Brain pericyte (primary cell): Measurements from ENCODE around the gene COL6A3.

Experiments used
- DNase-seq: peaks from one replicate; pipeline ENCODE4 v3.0.0-alpha.2; 2012; ENCODE audit warnings: low read depth, low spot score

COL6A3 gene

DNA sequence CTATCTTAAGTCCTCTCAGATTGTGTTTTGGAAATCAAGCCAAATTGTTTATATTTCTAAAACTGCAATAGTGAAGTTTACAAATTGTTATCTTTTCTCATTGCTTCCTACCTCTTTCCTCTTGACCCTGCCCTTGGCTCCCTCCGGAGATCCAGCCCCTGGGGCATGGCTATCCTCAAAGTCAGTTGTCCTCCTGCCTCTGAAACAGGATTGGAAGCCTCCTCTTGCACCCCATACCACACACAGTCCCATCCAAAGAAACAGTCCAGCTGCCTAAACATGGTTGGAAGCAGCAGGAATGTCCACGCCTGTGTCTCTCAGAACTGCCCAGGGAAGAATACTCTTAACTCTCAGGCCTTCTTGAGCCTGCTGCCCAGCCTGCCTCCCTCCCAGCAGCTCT is 30.1 kb upstream of the COL6A3 start:
- DNase-seq, result no peak

DNA sequence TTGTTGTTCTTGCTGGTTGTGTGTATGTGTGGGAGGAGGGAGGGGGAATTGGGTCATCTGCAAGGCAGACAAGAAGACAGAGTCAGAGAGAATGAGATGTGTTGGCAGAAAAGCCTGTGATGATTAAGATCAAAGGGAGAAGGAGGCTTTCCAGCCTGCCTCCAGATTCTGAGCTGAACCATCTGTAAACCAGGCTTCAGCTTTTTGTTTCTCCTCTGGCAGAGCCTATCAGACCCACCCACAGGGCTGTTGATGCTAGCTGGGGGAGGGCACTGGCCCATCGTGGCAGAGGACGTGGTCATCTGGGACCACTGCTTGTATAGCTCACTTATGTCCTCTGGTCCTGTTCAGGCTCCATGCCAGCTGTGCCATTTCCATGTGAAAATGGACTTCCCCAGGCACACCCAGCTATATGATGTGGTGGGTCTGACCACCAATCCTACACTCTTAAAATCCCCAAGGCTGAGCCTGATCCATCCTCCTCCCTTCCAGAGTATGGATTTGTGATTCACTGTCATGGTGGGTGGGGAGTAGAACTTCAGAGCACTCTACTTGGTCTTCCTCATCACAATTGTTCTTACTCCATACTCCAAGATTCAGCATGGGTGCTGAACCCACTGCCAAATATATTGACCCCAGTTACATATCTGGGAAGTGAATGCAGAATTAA is 27.8 kb upstream of the COL6A3 start:
- DNase-seq, result no peak

DNA sequence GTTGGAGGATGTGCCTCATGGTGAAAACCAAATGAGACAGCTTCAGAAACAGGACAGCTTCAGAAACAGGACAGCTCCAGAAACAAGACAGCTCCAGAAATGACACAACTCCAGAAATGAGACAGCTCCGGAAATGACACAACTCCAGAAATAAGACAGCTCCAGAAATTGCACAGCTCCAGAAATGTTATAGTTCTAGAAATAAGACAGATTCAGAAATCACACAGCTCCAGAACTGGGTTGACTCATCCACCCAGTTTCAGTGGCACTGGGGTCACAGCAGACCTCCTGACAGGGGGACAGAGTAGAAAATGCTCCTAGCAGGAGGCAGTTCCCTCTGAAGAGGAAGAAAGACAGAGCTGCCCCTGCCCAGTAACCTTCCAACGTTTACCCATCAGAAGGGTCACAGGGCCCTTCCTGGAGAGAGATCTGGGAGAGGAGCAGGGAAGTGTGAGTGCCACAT is 26.9 kb upstream of the COL6A3 start:
- no peak for DNase-seq

DNA sequence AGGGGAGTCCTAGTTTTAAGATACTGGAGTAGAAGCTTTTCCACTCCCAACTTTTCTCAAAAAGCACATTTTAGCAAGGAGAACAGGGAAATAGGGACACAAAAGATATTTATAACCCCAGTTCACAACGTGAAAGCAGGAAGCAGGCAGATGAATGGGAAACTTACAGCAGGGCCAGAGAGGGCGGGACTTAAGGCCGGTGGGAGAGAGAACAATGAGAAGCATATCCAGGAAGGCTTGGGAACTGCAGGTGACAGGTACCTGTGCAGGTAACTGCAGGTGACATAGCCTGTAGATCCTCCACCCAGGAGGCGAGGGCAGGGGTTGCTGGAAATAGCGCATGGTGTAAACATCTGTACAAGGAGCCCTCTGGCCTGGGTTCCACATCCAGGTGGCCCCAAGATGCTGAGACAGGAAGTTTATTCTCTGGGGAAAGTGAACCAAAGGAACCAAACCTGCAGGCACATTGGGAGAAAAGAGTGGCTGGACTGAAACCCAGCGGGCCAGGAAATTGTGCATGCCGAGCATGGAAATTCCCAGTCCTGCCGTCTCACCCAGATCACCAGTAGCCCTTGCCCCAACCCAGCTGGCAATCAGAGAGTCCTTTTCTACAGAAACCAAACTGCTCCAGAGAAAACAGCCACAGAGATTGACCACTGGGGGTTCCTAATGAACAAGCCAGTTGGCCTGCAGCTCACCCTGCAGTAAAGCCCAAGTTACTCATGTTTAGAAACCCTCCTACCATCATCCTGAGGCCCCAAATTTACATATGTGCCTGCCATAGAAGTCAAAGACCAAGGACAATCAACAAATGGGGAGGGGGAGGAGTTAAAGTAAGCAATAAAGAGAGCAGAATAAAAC is 24.3 kb upstream of the COL6A3 start:
- DNase-seq, result peak; percentile 34

DNA sequence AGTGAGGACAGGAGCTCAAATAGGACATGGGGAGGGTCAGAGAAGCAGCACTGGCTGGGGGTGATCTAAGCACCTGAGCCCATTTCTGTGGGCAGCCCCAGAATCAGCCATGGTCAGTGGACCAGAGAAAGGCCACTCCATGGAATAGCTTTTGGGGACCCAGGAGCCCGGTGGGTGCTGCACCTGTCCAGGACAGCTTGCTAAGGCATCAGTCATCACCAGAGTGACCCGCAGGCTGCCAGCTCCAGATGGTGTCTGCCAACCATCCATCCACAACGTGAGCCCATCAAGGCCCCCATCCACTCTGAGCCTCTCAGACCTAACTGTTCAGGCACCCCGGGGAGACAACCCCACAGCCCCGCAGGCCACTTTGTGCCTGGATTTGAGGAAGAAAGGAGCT is 23.6 kb upstream of the COL6A3 start:
- DNase-seq, result no peak

DNA sequence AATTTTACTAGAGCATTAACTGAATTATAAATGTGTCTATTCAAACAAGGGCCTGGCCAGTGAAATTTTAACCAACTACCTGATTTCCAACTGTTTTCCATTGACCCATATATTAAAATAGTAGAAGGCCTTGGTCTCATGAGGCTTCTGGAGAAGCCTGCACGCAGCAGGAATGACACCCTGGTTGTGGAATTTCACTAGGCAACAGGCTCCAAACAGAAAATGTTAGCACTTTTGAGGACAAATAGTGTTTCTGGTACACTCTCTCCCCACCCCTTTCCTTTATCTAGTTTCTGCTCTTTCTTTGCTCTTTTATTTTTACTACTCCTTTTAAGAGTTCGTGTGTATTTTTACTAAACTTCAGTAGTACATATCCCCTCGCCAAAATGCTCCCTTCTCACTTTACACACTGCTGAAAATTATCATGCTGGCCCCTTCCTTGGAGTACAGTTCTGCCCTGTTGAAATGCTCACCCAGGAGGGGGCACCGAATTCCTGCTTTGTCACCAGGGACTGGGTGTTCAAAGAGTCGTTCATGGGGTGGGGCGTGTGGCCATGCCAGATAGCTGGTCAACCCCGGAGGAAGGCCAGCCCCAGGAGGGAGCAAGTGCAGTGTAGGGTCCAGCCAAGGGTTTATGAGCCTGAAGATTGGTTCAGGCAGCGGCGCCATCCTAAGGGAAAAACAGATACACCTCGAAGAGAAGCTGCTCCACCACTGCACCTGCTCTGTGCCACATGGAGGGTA is 22.1 kb upstream of the COL6A3 start:
- DNase-seq, result no peak

DNA sequence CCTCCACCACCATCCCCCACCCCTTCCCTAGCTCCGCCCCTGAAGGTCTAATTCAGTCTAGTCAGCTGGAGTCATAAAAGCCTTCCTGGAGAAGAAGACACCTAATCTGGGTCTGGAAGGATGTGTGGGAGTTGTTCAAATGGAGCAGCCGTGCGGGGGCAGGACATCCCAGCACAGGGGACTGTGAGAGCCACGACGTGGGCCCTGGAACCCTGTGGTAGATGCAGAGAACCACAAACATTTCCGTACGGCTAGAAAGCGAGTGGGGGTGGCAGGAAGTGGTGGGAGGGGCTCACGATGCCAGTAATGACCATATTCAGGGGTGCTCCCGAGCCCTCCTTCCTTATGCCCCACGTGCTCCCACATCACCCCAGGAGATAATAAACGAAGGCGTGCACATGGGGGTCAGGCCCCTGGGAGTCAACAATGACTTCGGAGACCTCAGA is 20.9 kb upstream of the COL6A3 start:
- DNase-seq, result no peak

DNA sequence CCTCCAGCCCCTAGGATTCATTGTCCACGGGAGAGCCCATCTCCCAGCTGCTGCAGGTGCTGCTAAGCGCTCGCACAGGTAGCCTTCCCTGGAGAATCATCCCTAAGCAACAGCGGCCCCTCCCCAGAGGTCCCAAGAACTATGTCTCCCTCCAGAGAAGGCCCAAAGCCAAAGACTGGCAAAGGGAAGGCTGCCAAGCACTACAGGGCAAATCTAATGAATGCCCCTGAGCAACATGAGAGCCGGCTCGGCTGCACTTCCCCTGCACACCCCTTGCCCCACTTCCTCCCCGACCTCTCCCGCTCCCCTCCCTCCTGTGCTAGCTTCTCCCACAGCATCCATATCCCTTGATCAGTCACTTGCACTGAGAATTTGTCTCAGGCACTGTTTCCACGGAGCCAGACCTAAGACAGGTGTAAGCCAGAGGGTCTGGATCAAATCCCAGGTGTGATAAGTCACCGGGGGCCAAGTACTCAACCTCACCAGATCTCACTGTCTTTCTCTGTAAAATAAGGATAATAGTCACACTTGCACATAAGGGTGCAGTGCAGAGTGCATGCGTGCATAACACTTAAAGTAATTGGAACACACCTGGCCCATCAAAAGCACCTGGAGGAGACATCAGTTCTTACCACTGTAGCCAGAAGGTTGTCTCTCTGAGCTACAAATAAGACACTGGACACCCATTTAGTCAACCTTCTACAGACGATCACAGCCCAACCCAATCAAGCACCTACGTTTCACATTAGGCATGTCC is 20.1 kb upstream of the COL6A3 start:
- DNase-seq, result no peak

DNA sequence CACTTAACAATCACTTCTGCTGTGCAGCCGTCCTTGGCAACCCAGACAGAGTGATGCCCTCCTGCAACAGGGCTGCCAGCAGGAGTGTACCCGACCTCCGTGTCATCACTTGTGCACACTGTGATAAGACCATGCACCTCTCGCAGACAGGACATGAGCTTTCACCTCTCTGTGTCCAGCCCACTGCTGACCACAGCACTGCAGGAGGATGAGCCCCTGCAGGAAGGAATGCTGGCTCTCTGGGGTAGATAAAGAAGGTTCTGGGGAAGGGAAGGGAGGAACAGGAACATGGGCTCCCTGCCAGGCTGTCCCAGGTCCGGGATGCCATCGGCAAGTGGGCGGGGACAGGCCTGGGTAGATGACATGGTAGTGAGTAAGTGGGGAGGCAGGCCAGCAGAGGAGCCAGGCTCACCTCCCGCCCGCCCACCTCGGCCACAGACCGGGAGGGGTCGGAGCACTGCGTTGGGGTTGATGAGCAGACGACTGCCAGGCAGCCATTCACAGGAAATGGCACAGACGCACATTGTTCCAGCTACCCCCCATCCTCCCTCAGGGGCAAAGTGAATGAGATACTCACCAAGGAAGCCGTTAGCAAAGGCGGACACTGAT is 18.6 kb upstream of the COL6A3 start:
- no peak for DNase-seq

DNA sequence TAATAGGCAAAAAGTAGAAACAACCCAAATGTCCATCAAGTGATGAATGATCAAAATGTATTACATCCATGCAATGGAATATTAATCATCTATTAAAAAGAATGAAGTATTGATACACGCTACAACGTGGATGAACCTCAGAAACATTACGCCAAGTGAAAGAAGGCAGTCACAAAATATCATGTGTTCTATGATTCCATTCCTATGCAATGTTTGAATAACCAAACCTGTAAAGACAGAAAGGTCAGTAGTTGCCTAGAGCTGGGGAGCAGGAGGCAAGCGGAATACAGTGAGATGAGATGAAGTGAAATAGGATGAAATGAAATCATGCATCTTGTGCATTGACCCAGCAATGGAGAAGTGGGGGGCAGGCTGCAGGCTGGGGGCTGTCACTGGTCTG is 17.9 kb upstream of the COL6A3 start:
- no peak for DNase-seq

DNA sequence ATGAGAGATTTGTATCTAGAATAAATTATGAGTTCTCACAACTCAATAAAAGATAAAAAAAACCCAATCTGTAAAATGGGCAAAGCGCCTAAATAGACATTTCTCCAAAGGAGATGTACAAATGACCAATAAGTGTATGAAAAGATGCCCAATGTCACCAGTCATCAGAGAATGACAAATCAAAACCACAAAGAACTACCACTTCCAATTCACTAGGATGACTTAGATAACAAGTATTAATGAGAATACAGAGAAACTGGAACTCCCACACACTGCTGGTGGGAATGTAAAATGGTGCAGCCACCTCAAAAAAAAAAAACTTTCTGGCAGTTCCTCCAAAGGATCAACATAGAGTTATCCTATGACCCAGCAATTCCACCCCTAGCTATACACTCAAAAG is 17.4 kb upstream of the COL6A3 start:
- no peak for DNase-seq

DNA sequence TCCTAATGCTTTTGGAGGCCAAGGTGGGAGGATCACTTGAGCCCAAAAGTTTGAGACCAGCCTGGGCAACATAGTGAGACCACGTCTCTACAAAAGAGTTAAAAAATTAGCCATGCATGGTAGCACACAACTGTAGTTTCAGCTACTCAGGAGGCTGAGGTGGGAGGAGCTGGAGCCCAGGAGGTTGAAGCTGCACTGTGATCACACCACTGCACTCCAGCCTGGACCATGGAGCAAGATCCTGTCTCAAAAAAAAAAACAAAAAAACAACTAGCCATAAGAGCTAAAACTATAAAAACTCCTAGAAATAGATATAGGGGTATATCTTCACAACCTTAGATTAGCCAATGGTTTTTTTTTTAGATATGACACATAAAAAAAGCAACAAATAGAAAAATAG is 16.9 kb upstream of the COL6A3 start:
- no peak for DNase-seq

DNA sequence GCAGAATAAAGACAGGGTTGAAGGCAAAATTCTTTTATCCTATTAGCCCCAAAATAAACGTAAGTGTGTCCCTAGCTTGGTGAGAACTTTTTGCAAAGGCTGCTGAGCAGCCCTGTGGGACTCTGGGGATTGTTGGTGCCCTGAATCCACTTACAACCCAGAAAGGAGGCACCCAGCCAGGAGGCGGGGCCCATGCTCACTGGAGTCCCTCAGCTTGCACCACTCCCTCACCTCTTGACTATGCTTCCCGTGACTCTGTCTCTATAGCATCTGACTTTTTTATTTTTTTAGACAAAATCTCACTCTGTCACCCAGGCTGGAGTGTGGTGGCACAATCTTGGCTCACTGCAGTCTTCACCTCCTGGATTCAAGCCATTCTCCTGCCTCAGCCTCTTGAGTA is 15.8 kb upstream of the COL6A3 start:
- DNase-seq, result no peak

DNA sequence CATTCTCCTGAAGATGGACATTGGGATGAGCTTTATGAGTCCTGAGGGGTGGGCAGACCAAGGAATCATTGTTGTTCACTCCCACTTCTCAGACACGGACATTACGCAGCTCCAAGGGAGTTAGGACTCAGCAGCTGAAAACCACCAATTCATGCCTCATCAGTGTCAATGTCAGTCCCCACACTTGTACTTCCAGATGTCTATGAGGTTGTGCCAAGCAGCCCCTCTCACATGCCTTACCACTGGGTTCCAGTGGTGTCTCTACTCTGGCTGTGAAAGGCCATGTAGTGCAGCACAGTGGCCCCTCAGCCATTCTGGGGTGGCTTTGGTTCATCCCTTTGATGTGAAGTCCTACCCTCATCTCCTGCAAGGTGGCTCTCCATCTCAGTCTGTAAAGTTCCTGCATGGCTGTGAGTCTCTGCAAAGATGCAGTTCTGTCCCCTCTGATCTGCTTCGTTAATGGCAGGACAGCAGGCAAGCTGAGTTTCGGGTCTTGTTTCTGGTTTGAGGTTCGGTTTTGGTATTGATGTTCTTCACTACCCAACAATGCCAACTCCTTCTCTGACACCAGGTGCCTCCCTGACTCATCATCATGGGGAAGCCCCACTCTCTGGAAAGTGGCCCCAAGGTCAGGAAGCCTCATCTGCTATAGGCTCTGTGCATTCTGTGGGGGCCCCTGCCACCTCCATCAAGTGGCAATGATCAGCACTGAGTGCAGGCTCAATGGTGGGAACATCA is 14.0 kb upstream of the COL6A3 start:
- DNase-seq, result no peak

DNA sequence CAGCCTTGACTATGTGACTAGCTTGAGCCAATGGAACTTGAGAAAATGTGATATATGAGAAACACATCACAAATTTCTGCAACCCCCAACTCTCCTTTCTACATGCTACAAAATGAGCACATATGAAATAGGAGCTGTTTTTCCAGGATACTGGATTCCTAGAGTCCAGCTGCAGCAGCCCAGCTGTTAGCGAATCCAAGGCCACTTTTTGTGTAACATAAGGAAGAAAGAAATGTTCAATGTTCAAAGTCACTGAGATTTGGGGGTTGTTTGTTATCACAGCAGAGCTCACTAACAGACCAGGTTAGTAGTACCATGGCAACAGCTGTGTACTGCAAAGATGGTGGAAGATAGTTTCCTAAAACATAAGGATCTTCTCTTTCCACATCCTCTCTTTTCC is 12.6 kb upstream of the COL6A3 start:
- no peak for DNase-seq

DNA sequence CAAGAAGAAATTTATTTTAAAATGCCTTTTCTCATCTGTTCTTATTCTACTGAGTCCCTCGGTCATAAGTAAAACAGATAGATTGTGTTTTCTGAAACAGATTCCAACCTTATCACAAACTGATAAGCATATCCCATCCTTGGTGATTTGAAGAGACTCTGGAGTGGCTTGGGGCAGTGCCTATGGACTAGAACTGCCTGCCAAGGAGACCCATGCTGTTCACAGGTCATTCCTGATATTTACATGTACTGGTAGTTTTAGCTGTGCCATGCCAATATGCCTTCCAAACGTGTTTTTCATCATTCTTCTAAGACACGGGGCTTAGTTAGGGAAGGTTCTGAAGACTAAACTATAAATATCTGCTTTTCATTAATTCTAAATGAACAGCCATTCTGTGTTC is 11.4 kb upstream of the COL6A3 start:
- DNase-seq, result no peak

DNA sequence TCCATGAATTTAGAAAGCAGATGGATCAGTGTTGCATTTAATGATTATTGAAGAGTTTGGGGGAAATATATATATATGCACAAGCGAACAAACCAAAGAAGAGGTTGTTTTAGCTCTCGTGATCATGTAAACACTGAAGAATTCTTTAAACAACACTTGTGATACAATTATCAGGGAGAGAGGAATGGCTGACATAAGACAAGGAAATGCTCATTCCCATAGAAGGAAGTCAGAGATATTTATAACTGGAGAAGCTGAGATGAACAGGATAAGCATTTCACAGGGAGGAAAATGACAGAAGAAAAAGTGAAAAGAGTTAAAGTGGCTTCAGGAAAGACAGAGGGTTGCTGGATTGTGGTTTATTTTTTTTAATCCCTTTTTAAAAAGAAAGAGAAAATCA is 10.6 kb upstream of the COL6A3 start:
- DNase-seq, result no peak

DNA sequence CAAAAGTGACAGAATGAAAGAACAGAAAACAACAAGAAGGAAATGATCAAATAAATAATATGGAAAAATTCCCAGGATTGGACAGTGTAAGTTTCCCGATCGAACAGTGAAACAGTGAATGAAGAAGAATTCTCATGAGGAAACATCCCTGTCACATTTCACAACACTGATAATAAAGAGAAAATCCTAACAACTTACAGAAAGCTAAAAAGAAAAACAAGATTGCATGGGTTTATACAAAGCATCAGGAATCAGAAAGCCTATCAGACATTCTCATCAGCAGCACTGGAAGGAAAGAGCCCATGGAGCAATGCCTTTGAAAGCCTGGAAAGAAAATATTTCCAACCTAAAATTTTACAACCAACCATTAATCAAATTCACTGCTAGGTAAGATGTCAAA is 9.9 kb upstream of the COL6A3 start:
- DNase-seq, result no peak

DNA sequence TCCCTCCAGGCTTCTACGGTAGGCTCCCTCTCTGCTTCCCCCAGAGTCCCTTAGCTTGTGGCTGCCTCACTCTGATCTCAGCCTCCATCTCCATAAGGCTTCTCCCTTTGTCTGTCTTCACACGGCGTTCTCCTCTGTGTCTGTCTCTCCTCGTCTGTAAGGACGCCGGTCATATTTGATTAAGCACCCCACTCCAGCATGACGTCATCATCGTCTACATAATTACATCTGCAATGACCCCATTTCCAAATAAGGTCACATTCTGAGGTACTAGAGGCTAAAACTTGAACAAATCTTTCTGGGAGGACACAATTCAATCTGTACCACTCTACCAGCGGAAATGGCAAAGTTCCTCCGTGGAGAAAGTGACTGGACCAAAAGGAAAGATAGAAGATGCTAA is 8.3 kb upstream of the COL6A3 start:
- no peak for DNase-seq

DNA sequence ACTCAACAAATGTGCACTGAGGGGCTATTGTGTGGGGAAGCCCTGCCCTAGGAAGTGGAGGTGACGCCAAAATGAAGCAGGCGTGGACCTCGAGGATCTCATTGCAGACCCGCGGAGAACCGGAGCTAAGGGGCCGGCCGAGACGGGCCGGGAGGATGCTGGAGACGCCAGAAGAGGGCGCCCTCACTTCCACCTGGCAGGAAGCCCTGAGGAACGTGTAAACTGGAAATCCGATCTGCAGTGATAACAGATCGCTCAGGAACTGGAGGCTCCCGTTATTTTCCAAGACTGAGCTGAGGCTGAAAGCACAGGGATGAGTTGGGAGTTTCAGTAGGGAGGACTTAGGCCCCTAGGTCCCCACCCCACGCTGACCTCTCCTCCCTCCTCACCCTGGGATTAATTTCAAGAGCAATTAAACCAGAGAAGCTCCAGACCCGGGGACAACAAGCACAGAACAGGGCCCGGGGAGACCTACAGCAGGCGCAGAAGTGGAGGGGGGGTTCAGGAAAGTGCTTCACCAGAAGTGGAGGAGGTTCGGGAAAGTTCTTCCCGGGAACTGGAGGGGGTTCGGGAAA is 7.7 kb upstream of the COL6A3 start:
- DNase-seq, result peak; percentile 61
